Type B pancreatic cell (in vitro differentiated cells): ENCODE data around the gene BIN2. TPM values are rescaled to one million over a fixed set of nuclear protein-coding genes. Genes with fewer than 3 reads are reported as not detected.
A peak's percentile ranks its signal among the peaks of the same experiment; 100 is the strongest.

Source experiments
- DNase-seq: peaks from one replicate; pipeline ENCODE4 v3.0.0; 2021; ENCODE audit warnings: mixed read lengths; ENCODE audit not compliant: unreplicated experiment; ENCODE audit errors: extremely low spot score
- H3K27ac Mint-ChIP-seq: 2 replicates; pipeline ENCODE4 v1.8.0; 2021; ENCODE audit warnings: mild to moderate bottlenecking, mixed read lengths
- H3K27me3 Mint-ChIP-seq: 2 replicates; pipeline ENCODE4 v1.8.0; 2021; ENCODE audit warnings: mixed read lengths
- H3K36me3 Mint-ChIP-seq: 2 replicates; pipeline ENCODE4 v1.8.0; 2021; ENCODE audit warnings: mixed read lengths
- H3K4me1 Mint-ChIP-seq: one replicate; pipeline ENCODE4 v1.8.0; 2021; ENCODE audit warnings: mixed read lengths; ENCODE audit not compliant: unreplicated experiment
- H3K4me3 Mint-ChIP-seq: 2 replicates; pipeline ENCODE4 v1.8.0; 2021; ENCODE audit warnings: mild to moderate bottlenecking, mixed read lengths
- H3K9me3 Mint-ChIP-seq: 2 replicates; pipeline ENCODE4 v1.8.0; 2021; ENCODE audit warnings: mixed read lengths
- total RNA-seq: library from RNA; stranded (reverse); gene quantifications from 2 replicates; pipeline ENCODE4 v1.2.1, GENCODE V29; 2021; ENCODE audit warnings: low replicate concordance
- TF ChIP-seq, protein P1 (sequence below): fragments of 200-600 bp; sonication (generic); conservative IDR thresholded peaks from 2 replicates; pipeline ENCODE4 v1.5.0; 2021; ENCODE audit warnings: antibody characterized with exemption, mild to moderate bottlenecking

BIN2 gene
- total RNA-seq, 1 donor from 2014 or later, result not detected

DNA sequence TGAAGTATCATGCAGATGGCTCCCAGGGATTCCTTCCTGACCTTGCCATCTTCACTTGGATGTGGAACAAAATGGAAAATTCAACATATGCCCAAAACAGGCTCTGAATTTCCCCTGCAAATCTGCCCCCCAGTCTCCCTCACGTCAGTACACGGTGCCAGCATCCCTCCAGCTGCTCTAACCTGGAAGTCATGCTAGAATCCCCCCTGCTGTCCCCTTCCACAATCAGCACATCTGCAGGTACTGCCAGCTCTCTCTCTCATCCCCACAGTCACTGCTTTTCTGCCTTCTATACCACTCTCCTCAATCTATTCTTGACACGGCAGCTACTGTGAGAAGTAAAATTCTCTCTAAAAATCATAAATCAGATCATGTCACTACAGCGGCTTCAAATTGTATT is 45.6 kb upstream of the BIN2 start:
- DNase-seq, result no peak
- Mint-ChIP-seq H3K27me3 (no peaks in the 10 kb centered on the region), H3K9me3 (no peaks in the 10 kb centered on the region), H3K4me1 (peaks cover 33% of the 10 kb centered on the region), H3K27ac (peak overlapping the region; percentile 20), H3K4me3 (no peak overlapping the region), H3K36me3 (peaks cover 7% of the 10 kb centered on the region)
- TF ChIP-seq, protein P1, sequence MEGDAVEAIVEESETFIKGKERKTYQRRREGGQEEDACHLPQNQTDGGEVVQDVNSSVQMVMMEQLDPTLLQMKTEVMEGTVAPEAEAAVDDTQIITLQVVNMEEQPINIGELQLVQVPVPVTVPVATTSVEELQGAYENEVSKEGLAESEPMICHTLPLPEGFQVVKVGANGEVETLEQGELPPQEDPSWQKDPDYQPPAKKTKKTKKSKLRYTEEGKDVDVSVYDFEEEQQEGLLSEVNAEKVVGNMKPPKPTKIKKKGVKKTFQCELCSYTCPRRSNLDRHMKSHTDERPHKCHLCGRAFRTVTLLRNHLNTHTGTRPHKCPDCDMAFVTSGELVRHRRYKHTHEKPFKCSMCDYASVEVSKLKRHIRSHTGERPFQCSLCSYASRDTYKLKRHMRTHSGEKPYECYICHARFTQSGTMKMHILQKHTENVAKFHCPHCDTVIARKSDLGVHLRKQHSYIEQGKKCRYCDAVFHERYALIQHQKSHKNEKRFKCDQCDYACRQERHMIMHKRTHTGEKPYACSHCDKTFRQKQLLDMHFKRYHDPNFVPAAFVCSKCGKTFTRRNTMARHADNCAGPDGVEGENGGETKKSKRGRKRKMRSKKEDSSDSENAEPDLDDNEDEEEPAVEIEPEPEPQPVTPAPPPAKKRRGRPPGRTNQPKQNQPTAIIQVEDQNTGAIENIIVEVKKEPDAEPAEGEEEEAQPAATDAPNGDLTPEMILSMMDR, result no peak

DNA sequence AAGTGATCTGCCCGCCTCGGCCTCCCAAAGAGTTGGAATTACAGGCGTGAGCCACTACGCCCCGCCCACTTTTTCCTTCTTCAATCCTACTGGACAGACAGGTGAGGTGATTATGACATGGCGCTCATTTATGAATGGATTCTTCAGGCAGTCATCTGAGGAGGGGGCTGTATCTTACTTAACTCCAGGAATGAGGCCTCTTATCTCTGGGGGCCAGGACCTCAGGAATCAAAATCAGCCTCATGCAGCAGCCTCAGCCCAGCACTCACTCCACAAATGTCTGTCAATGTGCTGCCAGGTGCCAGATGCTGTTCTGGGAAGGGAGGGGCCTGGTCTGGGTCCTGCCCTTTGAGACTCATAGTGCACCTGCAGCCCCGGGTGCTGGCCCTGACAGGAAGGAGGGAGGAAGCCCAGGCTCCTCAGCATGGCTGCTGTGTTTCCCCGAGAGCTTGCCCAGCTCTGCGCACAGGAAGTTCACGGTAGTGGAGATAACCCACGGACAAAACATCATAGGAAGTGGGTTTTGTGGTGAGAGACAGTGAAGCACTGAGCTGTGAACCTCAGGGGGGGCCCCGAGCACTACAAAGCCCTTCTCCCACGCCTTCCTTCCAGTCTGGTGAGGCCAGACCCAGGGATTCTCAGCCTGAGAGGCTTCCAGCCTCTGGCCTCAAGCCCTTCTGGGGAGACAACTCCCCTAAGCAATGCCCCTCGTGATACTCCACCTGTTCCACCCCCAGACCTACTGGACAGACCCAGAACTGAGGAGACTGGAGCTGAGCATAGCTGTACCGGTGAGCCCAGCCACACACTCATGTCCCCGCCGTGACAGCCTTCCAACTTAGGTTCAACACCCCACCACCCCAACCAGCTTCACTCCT is 44.9 kb upstream of the BIN2 start:
- Mint-ChIP-seq H3K4me1 (peaks cover 29% of the 10 kb centered on the region), H3K27ac (peak overlapping the region; percentile 20), H3K36me3 (peaks cover 7% of the 10 kb centered on the region), H3K9me3 (no peaks in the 10 kb centered on the region), H3K27me3 (no peaks in the 10 kb centered on the region), H3K4me3 (no peak overlapping the region)
- DNase-seq, result no peak
- TF ChIP-seq, protein P1, result no peak

DNA sequence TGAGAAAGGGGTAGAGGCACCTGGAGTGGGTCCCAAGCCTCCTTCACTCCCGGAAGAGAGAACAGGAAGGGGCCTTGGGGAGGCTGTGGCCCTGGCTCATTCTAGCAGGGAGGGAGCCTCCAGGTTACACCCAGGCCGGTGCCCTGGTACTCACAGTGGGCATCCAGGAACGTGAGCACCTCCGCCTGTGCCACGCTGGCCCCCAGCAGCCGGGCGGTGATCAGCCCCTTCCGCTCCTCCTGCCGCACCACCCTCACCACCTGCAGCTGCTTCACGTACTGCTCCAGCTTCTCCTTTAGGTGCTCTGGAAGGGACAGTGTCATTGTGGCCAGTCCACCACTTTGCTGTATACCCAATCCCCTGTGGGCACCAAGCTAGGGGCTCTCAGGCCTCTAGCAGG is 41.3 kb upstream of the BIN2 start:
- no peak for DNase-seq
- Mint-ChIP-seq H3K4me1 (peaks cover 16% of the 10 kb centered on the region), H3K36me3 (peaks cover 7% of the 10 kb centered on the region), H3K9me3 (no peaks in the 10 kb centered on the region), H3K4me3 (no peak overlapping the region), H3K27ac (no peak overlapping the region), H3K27me3 (no peaks in the 10 kb centered on the region)
- TF ChIP-seq, protein P1, result no peak

DNA sequence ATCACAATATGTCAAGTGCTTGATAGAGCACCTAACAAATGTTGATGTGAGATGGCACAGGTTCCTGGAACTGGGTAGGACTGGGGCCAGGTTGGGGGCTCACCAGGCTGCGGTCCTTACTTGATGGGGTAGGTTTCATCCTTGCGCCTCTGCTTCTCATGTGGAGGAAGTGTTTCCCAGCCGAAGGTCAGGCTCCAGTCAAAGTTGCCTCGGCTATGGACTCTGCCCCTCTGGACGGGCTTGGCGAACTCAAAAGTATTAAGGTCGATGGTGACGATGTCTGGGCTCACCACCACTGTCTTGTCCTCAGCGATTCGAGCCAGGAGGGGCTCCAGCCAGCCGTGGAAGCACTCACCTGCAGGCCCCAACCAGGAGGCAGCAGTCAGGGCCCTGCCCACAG is 40.0 kb upstream of the BIN2 start:
- Mint-ChIP-seq H3K36me3 (no peaks in the 10 kb centered on the region), H3K9me3 (no peaks in the 10 kb centered on the region), H3K27me3 (no peaks in the 10 kb centered on the region), H3K4me3 (no peak overlapping the region), H3K4me1 (peaks cover 9% of the 10 kb centered on the region), H3K27ac (peak overlapping the region; percentile 67)
- TF ChIP-seq, protein P1, result no peak
- no peak for DNase-seq

DNA sequence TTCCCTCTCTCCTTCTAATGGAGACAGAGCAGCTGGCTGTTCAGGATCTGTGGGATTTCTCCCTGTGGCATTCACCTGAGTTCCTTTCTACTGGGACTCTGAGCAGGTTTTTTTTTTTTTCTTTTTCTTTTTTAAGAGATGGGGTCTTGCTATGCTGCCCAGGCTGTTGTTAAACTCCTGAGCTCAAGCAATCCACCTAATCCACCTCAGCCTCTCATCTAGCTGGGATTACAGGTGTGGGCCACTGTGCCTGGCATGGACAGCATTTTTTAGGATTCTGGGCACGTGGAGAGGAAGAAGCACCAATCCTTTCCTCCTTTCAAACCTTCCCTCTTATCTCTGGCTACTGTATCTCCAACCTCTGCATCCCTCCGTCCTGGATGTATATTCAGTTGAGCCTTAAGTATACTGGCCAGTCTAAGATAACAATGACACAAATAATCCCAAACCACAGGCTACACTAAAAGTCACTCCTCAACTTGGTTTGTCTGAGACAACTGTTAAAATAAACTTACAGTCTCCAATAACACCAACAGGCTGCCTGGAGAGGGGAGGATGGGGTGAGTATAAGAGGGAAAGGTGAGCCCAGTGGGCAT is 38.9 kb upstream of the BIN2 start:
- DNase-seq, result no peak
- Mint-ChIP-seq H3K4me1 (peaks cover 9% of the 10 kb centered on the region), H3K4me3 (no peak overlapping the region), H3K27me3 (no peaks in the 10 kb centered on the region), H3K36me3 (no peaks in the 10 kb centered on the region), H3K27ac (no peak overlapping the region), H3K9me3 (no peaks in the 10 kb centered on the region)
- TF ChIP-seq, protein P1, result no peak
